ENCODE measurements around the gene CHIC2.

- TF ChIP-seq, protein P1, sequence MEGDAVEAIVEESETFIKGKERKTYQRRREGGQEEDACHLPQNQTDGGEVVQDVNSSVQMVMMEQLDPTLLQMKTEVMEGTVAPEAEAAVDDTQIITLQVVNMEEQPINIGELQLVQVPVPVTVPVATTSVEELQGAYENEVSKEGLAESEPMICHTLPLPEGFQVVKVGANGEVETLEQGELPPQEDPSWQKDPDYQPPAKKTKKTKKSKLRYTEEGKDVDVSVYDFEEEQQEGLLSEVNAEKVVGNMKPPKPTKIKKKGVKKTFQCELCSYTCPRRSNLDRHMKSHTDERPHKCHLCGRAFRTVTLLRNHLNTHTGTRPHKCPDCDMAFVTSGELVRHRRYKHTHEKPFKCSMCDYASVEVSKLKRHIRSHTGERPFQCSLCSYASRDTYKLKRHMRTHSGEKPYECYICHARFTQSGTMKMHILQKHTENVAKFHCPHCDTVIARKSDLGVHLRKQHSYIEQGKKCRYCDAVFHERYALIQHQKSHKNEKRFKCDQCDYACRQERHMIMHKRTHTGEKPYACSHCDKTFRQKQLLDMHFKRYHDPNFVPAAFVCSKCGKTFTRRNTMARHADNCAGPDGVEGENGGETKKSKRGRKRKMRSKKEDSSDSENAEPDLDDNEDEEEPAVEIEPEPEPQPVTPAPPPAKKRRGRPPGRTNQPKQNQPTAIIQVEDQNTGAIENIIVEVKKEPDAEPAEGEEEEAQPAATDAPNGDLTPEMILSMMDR (IDR thresholded peaks at IDR 0.05; ENCODE audit: borderline replicate concordance, extremely low read depth, low read length, poor library complexity, severe bottlenecking), result no peak
- TF ChIP-seq EZH2 (IDR thresholded peaks at IDR 0.05; ENCODE audit: borderline replicate concordance, low read depth, low read length, severe bottlenecking), result no peak
Measured at GRCh38 chr4:54096295-54096962, 32.0 kb upstream of the CHIC2 start.
